Naive thymus-derived CD4-positive, alpha-beta T cell (primary cell): Measurements from ENCODE around the gene TMEM238. TPM values are rescaled to one million over a fixed set of nuclear protein-coding genes. Genes with fewer than 3 reads are reported as not detected.

Experiments used
- ATAC-seq: fragments of 150-1000 bp; cut with Tn5 transposase; 2 replicates; pipeline ENCODE4 v1.10.0; 2021; ENCODE audit warnings: mild to moderate bottlenecking, moderate library complexity
- CTCF ChIA-PET: fragments of 350-600 bp; sonication (Branson Sonifier 250); formaldehyde crosslinking; loops from one replicate; lab custom pipeline; 2021; ENCODE audit warnings: antibody characterized with exemption; lab: Charles Lee
- POLR2A ChIA-PET: fragments of 350-600 bp; sonication (Branson Sonifier 250); formaldehyde crosslinking; loops from one replicate; lab custom pipeline; 2021; ENCODE audit warnings: antibody characterized with exemption, inconsistent platforms; lab: Charles Lee
- DNase-seq, 9 donors: peaks; one replicate each; pipeline versions ENCODE4 v3.0.0 to v3.0.0-alpha.2; 2020 to 2022; ENCODE audit warnings: mixed read lengths in 1 of 9
- H3K27ac ChIP-seq: one replicate; pipeline ENCODE4 v1.7.0; 2013; ENCODE audit warnings: mild to moderate bottlenecking, low read depth, low read length, moderate library complexity
- H3K27me3 ChIP-seq, 2 donors: one replicate each; pipeline ENCODE4 v1.7.0; 2013; ENCODE audit warnings: low read length in 2 of 2, mild to moderate bottlenecking in 2 of 2, moderate library complexity in 2 of 2; ENCODE audit not compliant: control insufficient read depth in 2 of 2, insufficient read depth in 2 of 2
- H3K36me3 ChIP-seq, 3 experiments: 1 replicate in 2 of 3; 2 replicates in 1 of 3; pipeline ENCODE4 v1.7.0; 2013; ENCODE audit warnings: low read length in 3 of 3, mild to moderate bottlenecking in 3 of 3, moderate library complexity in 1 of 3; ENCODE audit not compliant: insufficient read depth in 3 of 3, control insufficient read depth in 2 of 3
- H3K4me1 ChIP-seq, 2 donors: one replicate each; pipeline ENCODE4 v1.7.0; 2013; ENCODE audit warnings: low read length in 2 of 2, mild to moderate bottlenecking in 2 of 2, moderate library complexity in 1 of 2; ENCODE audit not compliant: control insufficient read depth in 2 of 2, insufficient read depth in 2 of 2
- H3K4me3 ChIP-seq: 2 replicates; pipeline ENCODE4 v1.7.0; 2013; ENCODE audit warnings: mild to moderate bottlenecking, low read length
- H3K9me3 ChIP-seq, 3 experiments: 1 replicate in 2 of 3; 2 replicates in 1 of 3; pipeline ENCODE4 v1.7.0; 2013; ENCODE audit warnings: low read length in 3 of 3; ENCODE audit not compliant: control insufficient read depth in 2 of 3
- H3K27ac Mint-ChIP-seq, 9 donors: one replicate each; pipeline ENCODE4 v1.8.0; 2020 to 2022; ENCODE audit warnings: mixed read lengths in 9 of 9, mild to moderate bottlenecking in 8 of 9, moderate library complexity in 5 of 9, inconsistent platforms in 2 of 9
- H3K27me3 Mint-ChIP-seq, 5 donors: one replicate each; pipeline ENCODE4 v1.8.0; 2021 to 2022; ENCODE audit warnings: mixed read lengths in 5 of 5, mild to moderate bottlenecking in 1 of 5
- H3K36me3 Mint-ChIP-seq, 5 donors: one replicate each; pipeline ENCODE4 v1.8.0; 2020 to 2022; ENCODE audit warnings: mixed read lengths in 5 of 5, mild to moderate bottlenecking in 3 of 5, inconsistent platforms in 1 of 5
- H3K4me1 Mint-ChIP-seq, 7 donors: one replicate each; pipeline ENCODE4 v1.8.0; 2020 to 2022; ENCODE audit warnings: mixed read lengths in 7 of 7, mild to moderate bottlenecking in 3 of 7, inconsistent platforms in 1 of 7
- H3K4me3 Mint-ChIP-seq, 10 donors: one replicate each; pipeline ENCODE4 v1.8.0; 2020 to 2022; ENCODE audit warnings: mild to moderate bottlenecking in 10 of 10, mixed read lengths in 10 of 10, moderate library complexity in 6 of 10, inconsistent platforms in 2 of 10
- H3K9me3 Mint-ChIP-seq, 11 donors: one replicate each; pipeline ENCODE4 v1.8.0; 2020 to 2022; ENCODE audit warnings: mixed read lengths in 11 of 11, mild to moderate bottlenecking in 4 of 11, inconsistent platforms in 1 of 11, moderate library complexity in 1 of 11
- intact Hi-C, 2 donors: fragments of 100-400 bp; cut with micrococcal nuclease; formaldehyde crosslinking; loops; one replicate each; pipeline ENCODE4 v1.15.1; 2023
- polyA plus RNA-seq, 2 donors: library from polyadenylated mRNA; unstranded; fragments of 300-500 nt; fragmentation: Illumina TruSeq; gene quantifications; one replicate each; pipeline ENCODE4 v1.2.3, GENCODE V29; 2021
- total RNA-seq, 6 experiments: library from RNA in 5 of 6; stranded (reverse) in 5 of 6; gene quantifications; 1 replicate in 5 of 6; 2 replicates in 1 of 6; pipeline ENCODE4 v1.2.3 and lab custom pipeline; 2021 to 2026

Gene TMEM238
- total and polyA plus RNA-seq, 7 experiments from 2014 or later, result 0.33 to 15.7 (median 9.7) TPM

DNA sequence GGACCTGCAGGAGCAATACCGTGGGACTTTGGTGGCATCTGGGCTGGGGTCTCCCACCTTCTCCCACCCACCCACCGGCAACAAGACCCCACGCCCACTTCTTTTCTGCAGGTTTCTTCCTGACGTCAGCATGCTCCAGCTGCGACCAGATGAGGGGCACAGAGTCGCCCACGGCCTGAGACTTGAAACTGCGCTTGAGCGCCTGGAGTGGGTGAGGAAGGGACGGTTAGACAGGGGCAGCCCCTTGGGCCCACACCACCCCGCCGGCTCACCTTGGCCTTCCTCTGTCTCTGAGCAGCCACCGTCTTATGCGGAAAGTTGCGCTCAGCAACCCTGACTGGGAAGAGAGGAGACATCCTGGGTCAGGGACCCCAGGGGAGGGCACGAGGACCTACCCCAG, 23.2 kb downstream of the TMEM238 start:
- peaks cover 0 to 2% (median 0%) of the 10 kb centered on the region in 7 donors for H3K4me1 Mint-ChIP-seq
- Histone ChIP-seq H3K9me3 (no peaks in the 10 kb centered on the region), H3K4me3 (no peak overlapping the region), H3K36me3 (no peaks in the 10 kb centered on the region), H3K27ac (no peak overlapping the region), H3K27me3 (no peaks in the 10 kb centered on the region), H3K4me1 (no peaks in the 10 kb centered on the region)
- no peaks in the 10 kb centered on the region for H3K36me3 Mint-ChIP-seq
- CTCF ChIA-PET, result interaction anchor here (0.5 kb wide), 1 partner anchor 22 kb away, joined by 5 read pairs; no protein-coding TSS in a partner anchor
- H3K4me3 Mint-ChIP-seq, result no peak overlapping the region
- intact Hi-C loops, result no loop called here
- H3K27me3 Mint-ChIP-seq, result peaks cover 0 to 20% (median 7%) of the 10 kb centered on the region in 5 donors
- no peak for ATAC-seq
- no peak overlapping the region for H3K27ac Mint-ChIP-seq
- H3K9me3 Mint-ChIP-seq, result no peaks in the 10 kb centered on the region
- POLR2A ChIA-PET, result no interaction called here
- DNase-seq, result no peak

- Histone ChIP-seq H3K36me3 (no peaks in the 10 kb centered on the region), H3K27me3 (no peaks in the 10 kb centered on the region), H3K4me1 (no peaks in the 10 kb centered on the region), H3K9me3 (no peaks in the 10 kb centered on the region), H3K4me3 (no peak overlapping the region), H3K27ac (no peak overlapping the region)
- no peak for DNase-seq
- ATAC-seq, result no peak
- H3K4me1 Mint-ChIP-seq, result peaks cover 0 to 5% (median under 1%) of the 10 kb centered on the region in 7 donors
- CTCF ChIA-PET, result interaction anchor here (1.2 kb wide), 1 partner anchor 40 kb away, joined by 4 read pairs; no protein-coding TSS in a partner anchor
- no peaks in the 10 kb centered on the region for H3K9me3 Mint-ChIP-seq
- H3K36me3 Mint-ChIP-seq, result no peaks in the 10 kb centered on the region
- H3K27me3 Mint-ChIP-seq, result peaks cover 0 to 25% (median 12%) of the 10 kb centered on the region in 5 donors
- no peak overlapping the region for H3K27ac Mint-ChIP-seq
- intact Hi-C loops, result no loop called here
- no peak overlapping the region for H3K4me3 Mint-ChIP-seq
- POLR2A ChIA-PET, result no interaction called here
These were observed 24.9 kb downstream of the TMEM238 start for GRCh38 chr19:55358943-55359908.

GRCh38 chr19:55358493-55358892, 25.6 kb downstream of the TMEM238 start:
- Histone ChIP-seq H3K27me3 (no peaks in the 10 kb centered on the region), H3K36me3 (no peaks in the 10 kb centered on the region), H3K4me1 (peaks cover 1 to 3% of the 10 kb centered on the region in 2 donors), H3K27ac (no peak overlapping the region), H3K9me3 (no peaks in the 10 kb centered on the region), H3K4me3 (no peak overlapping the region)
- ATAC-seq (no peak), DNase-seq (no peak)
- peaks cover 0 to 9% (median 5%) of the 10 kb centered on the region in 7 donors for H3K4me1 Mint-ChIP-seq
- no peaks in the 10 kb centered on the region for H3K9me3 Mint-ChIP-seq
- intact Hi-C loops, result no loop called here
- no peak overlapping the region for H3K27ac Mint-ChIP-seq
- no peaks in the 10 kb centered on the region for H3K36me3 Mint-ChIP-seq
- H3K27me3 Mint-ChIP-seq, result peaks cover 0 to 29% (median 12%) of the 10 kb centered on the region in 5 donors
- H3K4me3 Mint-ChIP-seq, result no peak overlapping the region
- ChIA-PET POLR2A (no interaction called here), CTCF (interaction anchor here (1.2 kb wide), 1 partner anchor 40 kb away, joined by 4 read pairs; no protein-coding TSS in a partner anchor)

DNA sequence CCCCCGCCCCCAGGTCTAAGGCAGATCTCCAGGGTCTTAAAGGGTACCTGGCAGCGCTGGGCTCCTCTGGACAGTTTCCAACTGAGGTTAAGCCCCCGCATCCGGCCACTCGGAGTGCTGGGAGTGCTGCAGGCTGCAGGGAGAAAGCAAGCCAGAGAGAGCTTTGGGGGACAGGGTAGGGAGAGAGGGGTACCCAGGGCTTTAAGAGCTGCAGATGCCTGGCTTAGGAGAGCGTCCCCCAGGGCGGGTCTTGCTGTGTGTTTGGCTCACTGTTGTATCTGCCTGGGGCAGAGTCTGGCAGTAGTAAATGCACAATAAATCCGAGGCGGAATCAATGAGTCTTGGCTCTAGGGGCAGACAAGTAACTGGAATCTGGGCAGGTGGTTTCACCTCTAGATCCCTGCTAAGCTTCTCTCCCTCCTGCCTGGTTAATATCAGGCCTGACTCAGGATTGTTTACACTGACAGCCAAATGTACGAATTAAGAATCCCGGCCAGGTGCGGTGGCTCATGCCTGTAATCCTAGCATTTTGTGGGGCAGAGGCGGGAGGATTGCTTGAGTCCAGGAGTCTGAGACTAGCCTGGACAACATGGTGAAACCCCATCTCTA, 28.8 kb downstream of the TMEM238 start:
- H3K9me3 Mint-ChIP-seq, result peaks cover 0 to 2% (median 0%) of the 10 kb centered on the region in 11 donors
- ChIA-PET CTCF (no interaction called here), POLR2A (interaction anchor here (0.6 kb wide), 1 partner anchor 96 kb away, joined by 3 read pairs; the partner anchor contains the start of gene PPP6R1)
- intact Hi-C loops, result no loop called here
- Histone ChIP-seq H3K27ac (no peak overlapping the region), H3K27me3 (peaks cover 0 to 10% of the 10 kb centered on the region in 2 donors), H3K4me1 (peaks cover 7 to 10% of the 10 kb centered on the region in 2 donors), H3K36me3 (no peaks in the 10 kb centered on the region), H3K9me3 (no peaks in the 10 kb centered on the region), H3K4me3 (no peak overlapping the region)
- H3K4me3 Mint-ChIP-seq, result peak overlapping the region in 6 of 10 donors; percentile 26 to 86 (median 39)
- no peaks in the 10 kb centered on the region for H3K36me3 Mint-ChIP-seq
- peak overlapping the region in 1 of 9 donors; percentile 14 for H3K27ac Mint-ChIP-seq
- no peak for ATAC-seq
- H3K4me1 Mint-ChIP-seq, result peaks cover 14 to 25% (median 17%) of the 10 kb centered on the region in 7 donors
- peaks cover 25 to 55% (median 30%) of the 10 kb centered on the region in 5 donors for H3K27me3 Mint-ChIP-seq
- DNase-seq, result no peak

DNA sequence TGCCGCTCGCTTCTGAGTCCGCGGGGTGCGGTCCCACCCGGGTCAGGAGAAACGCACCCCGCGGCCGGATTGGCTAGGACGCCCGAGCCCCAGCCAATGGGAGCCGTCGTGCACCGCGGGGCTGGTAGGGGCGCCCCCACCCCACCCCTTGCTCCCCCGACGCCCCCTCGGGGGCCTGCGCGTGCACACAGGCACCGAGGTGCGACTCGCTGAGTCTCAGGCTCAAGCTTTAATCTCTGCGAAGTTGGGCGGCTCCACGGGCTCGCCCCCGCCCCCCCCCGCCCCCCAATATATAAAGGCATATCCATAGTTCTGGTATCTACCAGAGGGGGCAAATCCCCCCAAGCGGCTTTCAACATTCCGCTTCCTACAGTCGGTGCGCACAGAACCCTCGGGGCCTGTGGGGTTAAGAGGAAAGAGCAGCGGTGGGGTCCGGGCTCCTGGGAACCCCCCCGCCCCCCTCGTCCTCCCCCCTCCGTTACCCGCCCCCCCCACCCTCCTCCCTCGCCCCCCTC, 29.3 kb downstream of the TMEM238 start, which contains the start of gene COX6B2:
COX6B2 (minus strand) TSS at position 22 of the 515 bp plus-strand sequence. CDS start 198 bp downstream, outside the sequence.
- Mint-ChIP-seq H3K4me3 (peak within 1 kb of the TSS; percentile 66 to 86 (median 80)), H3K4me1 (peaks cover 14 to 25% (median 17%) of the 10 kb centered on the region in 7 donors), H3K27me3 (peaks cover 25 to 55% (median 30%) of the 10 kb centered on the region in 5 donors), H3K9me3 (peaks cover 0 to 2% (median 0%) of the 10 kb centered on the region in 11 donors), H3K27ac (peak within 1 kb of the TSS in 3 of 9 donors; percentile 14 to 56 (median 18)), H3K36me3 (no peaks in the 10 kb centered on the region)
- Histone ChIP-seq H3K36me3 (no peaks in the 10 kb centered on the region), H3K27ac (no peak within 1 kb of the TSS), H3K4me3 (peak within 1 kb of the TSS; percentile 48), H3K9me3 (no peaks in the 10 kb centered on the region), H3K4me1 (peaks cover 7 to 10% of the 10 kb centered on the region in 2 donors), H3K27me3 (peaks cover 0 to 10% of the 10 kb centered on the region in 2 donors)
- ATAC-seq, result no peak
- DNase-seq, result no peak
- ChIA-PET POLR2A (no interaction called here), CTCF (no interaction called here)
- intact Hi-C loops, result loop anchor here (1.0 to 5.0 kb wide), 3 partner anchors 15 to 97 kb away; partner anchors contain the start of genes KMT5C (in 2 of the 2), PPP6R1 (in 1 of the 2) and RPL28 (in 1 of the 2)
